Colonic mucosa (tissue), 4 donors: ENCODE results near the gene GPR139. TPM values are rescaled to one million over a fixed set of nuclear protein-coding genes. Genes with fewer than 3 reads are reported as not detected.

Experiments
- DNase-seq: peaks from one replicate; pipeline ENCODE4 v3.0.0-alpha.2; 2020
- H3K27ac ChIP-seq: fragments of 200-600 bp; one replicate; pipeline ENCODE4 v1.8.0; 2021
- H3K27me3 ChIP-seq: fragments of 200-600 bp; one replicate; pipeline ENCODE4 v1.8.0; 2021
- H3K36me3 ChIP-seq: fragments of 200-600 bp; one replicate; pipeline ENCODE4 v1.8.0; 2021
- H3K4me1 ChIP-seq: fragments of 200-600 bp; one replicate; pipeline ENCODE4 v1.8.0; 2021; ENCODE audit warnings: mild to moderate bottlenecking
- H3K4me3 ChIP-seq: fragments of 200-600 bp; one replicate; pipeline ENCODE4 v1.8.0; 2021
- H3K9ac ChIP-seq, 2 donors: one replicate each; pipeline ENCODE4 v1.7.0; 2013; ENCODE audit warnings: control low read depth in 2 of 2, low read depth in 2 of 2, low read length in 2 of 2
- H3K9me3 ChIP-seq: fragments of 200-600 bp; one replicate; pipeline ENCODE4 v1.8.0; 2021
- intact Hi-C: fragments of 100-400 bp; cut with DNase I; formaldehyde crosslinking; loops from one replicate; pipeline ENCODE4 v1.14.1; 2022
- total RNA-seq, 2 donors: library from RNA; stranded (reverse); fragmentation: NEBNext Ultra II Directional in 1 of 2; extraction: Animal tissue kit (Norgen Biotek cat#: 25700) in 1 of 2; gene quantifications; one replicate each; pipeline ENCODE4 v1.2.1, GENCODE V29; 2021
- TF ChIP-seq, protein P1 (sequence below): fragments of 200-600 bp; IDR thresholded peaks from one replicate; pipeline ENCODE4 v1.8.0; 2022; ENCODE audit warnings: antibody characterized with exemption, mild to moderate bottlenecking
- donor health status: healthy.
- donor health status: DM: no; HTN: no; CAD: no.
- donor health status: DM: no; HTN: no; CAD: no.

GPR139 gene
- total RNA-seq, 2 donors from 2014 or later, result not detected

DNA sequence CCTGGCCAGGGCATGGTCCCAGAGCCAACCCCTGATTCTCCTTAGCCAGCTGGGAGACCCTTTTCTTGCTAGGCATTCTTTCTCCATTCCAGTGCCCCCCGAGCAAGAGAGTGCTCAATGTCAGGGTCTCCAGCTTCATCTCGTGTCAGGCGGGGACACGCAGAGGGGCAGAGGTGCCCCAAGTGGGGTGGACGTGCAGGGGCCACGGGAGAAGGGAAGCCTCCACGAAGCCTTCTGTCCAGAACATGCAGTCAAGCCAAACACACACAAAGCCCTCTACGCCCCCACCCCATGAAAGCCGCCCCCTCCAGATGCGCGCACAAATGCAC is 852 bp downstream of the GPR139 start:
- intact Hi-C loops, result no loop called here
- H3K27ac ChIP-seq, result no peak overlapping the region
- peaks cover 9% of the 10 kb centered on the region for H3K27me3 ChIP-seq
- H3K9ac ChIP-seq, result no peak overlapping the region
- no peaks in the 10 kb centered on the region for H3K4me1 ChIP-seq
- H3K4me3 ChIP-seq, result no peak overlapping the region
- no peak for DNase-seq
- no peaks in the 10 kb centered on the region for H3K9me3 ChIP-seq
- no peaks in the 10 kb centered on the region for H3K36me3 ChIP-seq
- TF ChIP-seq, protein P1, sequence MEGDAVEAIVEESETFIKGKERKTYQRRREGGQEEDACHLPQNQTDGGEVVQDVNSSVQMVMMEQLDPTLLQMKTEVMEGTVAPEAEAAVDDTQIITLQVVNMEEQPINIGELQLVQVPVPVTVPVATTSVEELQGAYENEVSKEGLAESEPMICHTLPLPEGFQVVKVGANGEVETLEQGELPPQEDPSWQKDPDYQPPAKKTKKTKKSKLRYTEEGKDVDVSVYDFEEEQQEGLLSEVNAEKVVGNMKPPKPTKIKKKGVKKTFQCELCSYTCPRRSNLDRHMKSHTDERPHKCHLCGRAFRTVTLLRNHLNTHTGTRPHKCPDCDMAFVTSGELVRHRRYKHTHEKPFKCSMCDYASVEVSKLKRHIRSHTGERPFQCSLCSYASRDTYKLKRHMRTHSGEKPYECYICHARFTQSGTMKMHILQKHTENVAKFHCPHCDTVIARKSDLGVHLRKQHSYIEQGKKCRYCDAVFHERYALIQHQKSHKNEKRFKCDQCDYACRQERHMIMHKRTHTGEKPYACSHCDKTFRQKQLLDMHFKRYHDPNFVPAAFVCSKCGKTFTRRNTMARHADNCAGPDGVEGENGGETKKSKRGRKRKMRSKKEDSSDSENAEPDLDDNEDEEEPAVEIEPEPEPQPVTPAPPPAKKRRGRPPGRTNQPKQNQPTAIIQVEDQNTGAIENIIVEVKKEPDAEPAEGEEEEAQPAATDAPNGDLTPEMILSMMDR, result no peak

DNA sequence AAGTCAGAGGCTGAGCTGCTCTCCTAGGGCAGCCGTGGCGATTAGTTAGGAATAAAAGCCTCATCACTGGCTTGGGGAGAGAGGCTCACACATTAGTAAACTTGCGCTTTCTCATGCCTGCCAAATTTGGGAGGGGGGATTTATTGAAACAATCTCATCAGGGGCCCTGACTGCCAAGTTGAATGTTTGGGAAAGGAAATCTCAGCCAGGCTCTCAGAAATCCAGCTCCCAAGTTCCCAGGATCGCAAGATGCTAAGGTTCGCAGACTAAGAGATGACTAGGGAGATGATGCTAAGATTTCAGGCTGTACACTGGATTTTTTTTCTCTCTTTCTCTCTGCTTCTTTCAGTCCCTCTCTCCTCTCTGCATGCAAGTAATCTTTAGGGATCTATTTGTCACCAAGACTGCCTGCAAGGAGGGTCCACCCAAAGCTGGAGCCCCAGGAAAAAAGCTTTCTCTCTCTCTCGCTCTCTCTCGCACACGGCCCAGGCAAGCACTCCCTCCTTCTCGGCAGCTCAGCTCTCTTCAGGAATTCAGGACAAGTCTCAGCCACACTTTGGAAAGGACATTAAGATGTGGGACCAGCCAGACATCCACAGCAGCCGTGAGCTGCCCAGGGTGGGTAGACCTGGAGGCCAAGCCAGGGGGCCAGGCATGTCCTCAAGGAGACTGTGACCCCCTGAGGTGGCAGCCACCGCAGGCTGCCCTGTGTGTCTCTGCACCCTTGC is 1.4 kb downstream of the GPR139 start:
- no peak for DNase-seq
- H3K9ac ChIP-seq, result no peak overlapping the region
- H3K9me3 ChIP-seq, result no peaks in the 10 kb centered on the region
- no peak overlapping the region for H3K4me3 ChIP-seq
- intact Hi-C loops, result no loop called here
- H3K36me3 ChIP-seq, result no peaks in the 10 kb centered on the region
- peaks cover 9% of the 10 kb centered on the region for H3K27me3 ChIP-seq
- no peak overlapping the region for H3K27ac ChIP-seq
- H3K4me1 ChIP-seq, result no peaks in the 10 kb centered on the region
- TF ChIP-seq, protein P1, result no peak

GRCh38 chr16:20064931-20065330 is 8.8 kb downstream of the GPR139 start:
- Histone ChIP-seq H3K4me3 (no peak overlapping the region), H3K36me3 (no peaks in the 10 kb centered on the region), H3K4me1 (no peaks in the 10 kb centered on the region), H3K9me3 (no peaks in the 10 kb centered on the region), H3K9ac (no peak overlapping the region), H3K27me3 (no peaks in the 10 kb centered on the region), H3K27ac (no peak overlapping the region)
- TF ChIP-seq, protein P1, result no peak
- intact Hi-C loops, result no loop called here
- DNase-seq, result no peak

- no peaks in the 10 kb centered on the region for H3K36me3 ChIP-seq
- H3K27me3 ChIP-seq, result no peaks in the 10 kb centered on the region
- intact Hi-C loops, result no loop called here
- TF ChIP-seq, protein P1, result no peak
- no peaks in the 10 kb centered on the region for H3K9me3 ChIP-seq
- H3K27ac ChIP-seq, result no peak overlapping the region
- H3K9ac ChIP-seq, result no peak overlapping the region
- no peak for DNase-seq
- H3K4me3 ChIP-seq, result no peak overlapping the region
- H3K4me1 ChIP-seq, result no peaks in the 10 kb centered on the region
Measured at GRCh38 chr16:20064520-20064919, 9.2 kb downstream of the GPR139 start.

DNA sequence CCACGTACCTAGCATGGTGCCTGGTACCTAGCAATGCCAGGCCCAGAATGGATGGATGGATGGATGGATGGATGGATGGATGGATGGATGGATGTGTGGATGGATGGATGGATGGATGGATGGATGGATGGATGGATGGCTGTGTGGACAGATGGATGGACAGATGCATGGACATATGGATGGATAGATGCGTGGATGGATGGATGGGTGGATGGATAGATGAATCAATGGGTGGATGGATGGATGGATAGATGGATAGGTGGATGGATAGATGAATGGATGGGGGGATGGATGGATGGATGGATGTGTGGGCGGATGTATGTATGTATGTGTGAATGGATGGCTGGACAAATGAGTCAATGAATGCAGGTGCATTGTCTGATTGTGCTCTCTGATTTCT is 12.6 kb downstream of the GPR139 start:
- H3K4me3 ChIP-seq, result no peak overlapping the region
- no peaks in the 10 kb centered on the region for H3K4me1 ChIP-seq
- TF ChIP-seq, protein P1, result no peak
- H3K36me3 ChIP-seq, result no peaks in the 10 kb centered on the region
- H3K27ac ChIP-seq, result no peak overlapping the region
- H3K27me3 ChIP-seq, result no peaks in the 10 kb centered on the region
- DNase-seq, result no peak
- no peak overlapping the region for H3K9ac ChIP-seq
- no peaks in the 10 kb centered on the region for H3K9me3 ChIP-seq
- intact Hi-C loops, result no loop called here
